T-helper 22 cell (primary cell): ENCODE results near the gene ZNF135.

Experiments used
- DNase-seq: peaks from one replicate; pipeline ENCODE4 v3.0.0-alpha.2; 2020; ENCODE audit warnings: low read depth

The ZNF135 gene

DNA sequence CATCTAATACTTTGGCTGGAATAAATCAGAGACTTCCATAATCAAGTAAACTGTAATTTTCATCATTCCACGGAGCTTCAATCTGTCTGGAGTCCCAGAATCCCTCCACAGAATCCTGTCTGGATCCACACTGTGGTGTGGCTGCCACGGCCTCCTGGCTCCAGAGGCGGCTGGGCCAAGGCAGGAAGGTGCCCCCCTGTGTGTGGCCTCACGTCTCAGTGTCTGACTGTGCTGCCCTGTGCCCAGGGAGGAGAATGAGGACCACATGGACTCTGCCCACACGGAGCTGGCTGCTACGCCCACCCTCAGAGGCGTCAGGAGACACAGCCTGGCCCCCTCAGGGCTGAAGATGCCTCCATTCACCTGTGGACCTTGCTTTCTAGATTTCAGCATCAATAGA lies 12.2 kb upstream of the ZNF135 start:
- no peak for DNase-seq

DNA sequence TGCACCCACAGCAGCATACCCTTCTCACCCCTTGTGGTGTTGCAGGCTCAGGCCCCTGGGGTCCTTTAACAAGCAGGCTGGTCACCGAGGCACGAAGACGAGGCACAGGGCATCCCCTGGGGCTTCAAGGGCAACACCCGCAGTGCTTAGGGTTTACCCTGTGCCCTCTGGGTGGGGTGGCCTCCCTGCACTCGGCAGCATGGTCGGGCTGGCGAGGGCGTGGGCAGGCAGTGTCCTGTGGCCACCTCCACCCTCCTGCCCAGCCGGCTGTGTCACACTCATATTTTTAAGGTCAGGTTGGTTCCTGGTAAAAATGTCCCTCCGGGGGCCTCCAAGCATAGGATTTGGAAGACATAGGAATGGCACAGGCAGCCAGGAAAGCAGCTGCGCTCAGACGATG lies 11.4 kb upstream of the ZNF135 start:
- DNase-seq: no peak

DNA sequence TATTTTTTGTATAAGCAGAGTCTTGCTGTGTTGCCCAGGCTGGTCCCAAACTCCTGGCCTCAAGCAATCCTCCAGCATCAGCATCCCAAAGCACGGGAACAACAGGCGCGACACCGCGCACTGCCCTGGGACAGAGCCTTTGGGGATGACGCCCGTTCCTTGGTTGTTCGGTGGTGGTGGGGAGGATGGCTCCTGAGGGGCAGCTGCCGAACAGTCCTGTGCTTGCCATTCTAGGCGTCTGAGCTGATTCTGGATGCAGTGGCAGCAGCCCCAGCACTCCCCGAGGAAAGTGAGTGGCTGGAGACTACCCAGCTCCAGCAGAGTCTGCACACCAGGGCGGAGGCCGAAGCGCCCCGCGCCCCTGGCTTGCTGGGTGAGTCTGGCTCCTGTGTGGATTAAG lies 6.8 kb upstream of the ZNF135 start:
- no peak for DNase-seq

DNA sequence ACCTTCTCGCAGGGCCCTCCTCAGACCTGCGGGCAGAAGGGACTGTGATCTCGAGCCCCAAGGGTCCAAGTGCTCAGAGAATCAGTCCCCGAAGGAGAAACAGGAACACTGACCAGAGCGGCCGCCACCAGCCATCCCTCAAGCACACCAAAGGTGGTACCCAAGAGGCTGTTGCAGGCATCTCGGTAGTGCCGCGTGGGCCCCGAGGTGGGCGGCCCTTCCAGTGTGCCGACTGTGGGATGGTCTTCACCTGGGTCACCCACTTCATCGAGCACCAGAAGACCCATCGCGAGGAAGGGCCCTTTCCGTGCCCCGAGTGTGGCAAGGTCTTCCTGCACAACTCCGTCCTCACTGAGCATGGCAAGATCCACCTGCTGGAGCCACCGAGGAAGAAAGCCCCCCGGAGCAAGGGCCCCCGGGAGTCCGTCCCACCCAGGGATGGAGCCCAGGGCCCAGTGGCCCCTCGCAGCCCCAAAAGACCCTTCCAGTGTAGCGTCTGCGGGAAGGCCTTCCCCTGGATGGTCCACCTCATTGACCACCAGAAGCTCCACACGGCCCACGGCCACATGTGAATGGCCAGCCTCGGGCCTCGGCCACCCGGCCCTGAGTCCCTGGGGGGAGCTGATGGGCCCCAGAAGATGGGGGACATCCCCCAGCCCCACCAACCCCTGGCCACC lies 5.5 kb upstream of the ZNF135 start:
- no peak for DNase-seq

- DNase-seq: no peak
Observed at GRCh38 chr19:58054901-58055874, 3.9 kb upstream of the ZNF135 start.

DNA sequence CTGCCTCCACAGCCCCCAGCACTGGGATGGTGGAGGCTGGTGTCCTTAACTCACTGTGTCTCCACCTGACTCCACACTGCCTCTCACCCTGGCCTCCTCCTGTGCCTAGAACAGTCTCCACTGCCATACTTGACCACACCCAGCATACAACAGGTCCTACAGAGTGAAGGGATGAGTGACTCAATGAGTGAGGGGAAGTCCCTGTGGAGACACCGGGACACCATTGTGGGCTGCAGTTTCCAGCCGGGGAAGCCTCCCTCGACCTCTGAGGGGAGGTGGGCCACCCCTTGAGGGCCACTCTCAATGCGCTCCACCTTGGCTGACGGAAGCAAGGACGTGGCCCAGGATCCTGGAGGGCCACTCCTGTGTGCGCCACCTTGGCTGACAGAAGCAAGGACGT lies 2.8 kb upstream of the ZNF135 start:
- no peak for DNase-seq

DNA sequence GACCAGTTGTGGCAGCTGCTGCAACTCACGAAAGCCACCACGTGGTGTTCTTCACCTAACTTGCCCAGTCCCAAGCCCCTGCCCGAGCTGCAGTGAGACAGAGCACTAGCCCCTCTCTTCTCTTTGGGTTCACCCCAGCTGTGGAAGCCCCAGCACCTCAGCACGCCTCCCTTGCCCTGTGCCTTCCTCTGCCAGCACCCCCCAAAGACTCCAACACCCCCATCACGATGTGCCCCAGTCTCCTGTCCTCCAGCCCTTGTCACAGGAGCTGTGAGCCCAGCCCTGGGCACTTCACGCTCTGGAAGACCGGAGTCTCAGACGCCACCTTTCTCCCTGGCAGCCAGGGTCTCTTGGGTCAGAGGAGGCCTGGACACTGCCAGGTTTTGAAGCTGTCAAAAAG lies 2.2 kb upstream of the ZNF135 start:
- no peak for DNase-seq

- DNase-seq: no peak
Observed at GRCh38 chr19:58058467-58058866, 615 bp upstream of the ZNF135 start.

GRCh38 chr19:58059671-58060078 lies 593 bp downstream of the ZNF135 start:
- DNase-seq: no peak

GRCh38 chr19:58060231-58060630 lies 1.1 kb downstream of the ZNF135 start:
- DNase-seq: no peak

DNA sequence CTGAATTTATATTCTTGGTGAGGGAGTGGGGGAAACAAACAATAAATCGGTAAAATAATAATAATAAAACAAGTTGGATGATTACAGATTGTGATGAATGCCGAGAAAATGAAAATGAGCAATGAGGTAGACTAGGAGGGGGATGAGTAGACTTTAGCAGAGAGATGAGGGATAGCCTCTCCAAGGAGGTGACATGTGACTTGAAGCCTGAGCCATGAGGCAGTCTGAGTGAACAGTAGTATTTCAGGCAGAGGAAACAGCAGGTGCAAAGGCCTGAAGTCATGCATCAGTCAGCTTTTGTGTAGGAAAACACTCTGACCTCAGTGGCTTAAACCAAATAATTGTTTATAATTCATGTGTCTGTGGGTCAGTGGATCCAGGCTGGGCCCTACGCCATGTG lies 4.6 kb downstream of the ZNF135 start:
- DNase-seq: no peak

DNA sequence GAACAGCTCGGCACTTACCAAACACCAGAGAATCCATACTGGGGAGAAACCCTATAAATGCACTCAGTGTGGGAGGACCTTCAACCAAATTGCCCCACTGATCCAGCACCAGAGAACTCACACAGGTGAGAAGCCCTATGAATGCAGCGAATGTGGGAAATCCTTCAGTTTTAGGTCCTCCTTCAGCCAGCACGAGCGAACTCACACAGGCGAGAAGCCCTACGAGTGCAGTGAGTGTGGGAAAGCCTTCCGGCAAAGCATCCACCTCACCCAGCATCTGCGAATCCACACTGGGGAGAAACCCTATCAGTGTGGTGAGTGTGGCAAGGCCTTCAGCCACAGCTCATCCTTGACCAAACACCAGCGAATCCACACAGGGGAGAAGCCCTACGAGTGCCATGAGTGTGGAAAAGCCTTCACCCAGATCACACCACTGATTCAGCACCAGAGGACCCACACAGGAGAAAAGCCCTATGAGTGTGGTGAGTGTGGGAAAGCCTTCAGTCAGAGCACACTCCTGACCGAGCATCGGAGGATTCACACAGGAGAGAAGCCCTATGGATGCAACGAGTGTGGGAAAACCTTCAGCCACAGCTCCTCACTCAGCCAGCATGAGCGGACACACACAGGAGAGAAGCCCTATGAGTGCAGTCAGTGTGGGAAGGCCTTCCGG lies 8.3 kb downstream of the ZNF135 start:
- no peak for DNase-seq

DNA sequence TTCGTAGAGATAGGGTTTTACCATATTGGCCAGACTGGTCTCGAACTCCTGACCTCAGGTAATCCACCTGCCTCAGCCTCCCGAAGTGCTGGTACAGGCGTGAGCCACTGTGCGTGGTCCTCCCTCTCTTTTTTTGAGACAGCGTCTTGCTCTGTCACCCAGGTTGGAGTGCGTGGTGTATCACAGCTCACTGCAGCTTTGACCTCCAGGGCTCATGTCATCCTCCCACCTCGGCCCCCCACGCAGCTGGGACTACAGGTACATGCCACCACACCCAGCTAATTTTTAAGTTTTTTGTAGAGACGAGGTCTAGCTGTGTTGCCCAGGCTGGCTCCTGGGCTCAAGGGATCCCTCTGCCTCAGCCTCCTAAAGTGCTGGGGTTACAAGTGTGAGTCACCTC lies 20.7 kb downstream of the ZNF135 start:
- DNase-seq: no peak

- DNase-seq: no peak
Observed at GRCh38 chr19:58083021-58083420, 23.9 kb downstream of the ZNF135 start.

DNA sequence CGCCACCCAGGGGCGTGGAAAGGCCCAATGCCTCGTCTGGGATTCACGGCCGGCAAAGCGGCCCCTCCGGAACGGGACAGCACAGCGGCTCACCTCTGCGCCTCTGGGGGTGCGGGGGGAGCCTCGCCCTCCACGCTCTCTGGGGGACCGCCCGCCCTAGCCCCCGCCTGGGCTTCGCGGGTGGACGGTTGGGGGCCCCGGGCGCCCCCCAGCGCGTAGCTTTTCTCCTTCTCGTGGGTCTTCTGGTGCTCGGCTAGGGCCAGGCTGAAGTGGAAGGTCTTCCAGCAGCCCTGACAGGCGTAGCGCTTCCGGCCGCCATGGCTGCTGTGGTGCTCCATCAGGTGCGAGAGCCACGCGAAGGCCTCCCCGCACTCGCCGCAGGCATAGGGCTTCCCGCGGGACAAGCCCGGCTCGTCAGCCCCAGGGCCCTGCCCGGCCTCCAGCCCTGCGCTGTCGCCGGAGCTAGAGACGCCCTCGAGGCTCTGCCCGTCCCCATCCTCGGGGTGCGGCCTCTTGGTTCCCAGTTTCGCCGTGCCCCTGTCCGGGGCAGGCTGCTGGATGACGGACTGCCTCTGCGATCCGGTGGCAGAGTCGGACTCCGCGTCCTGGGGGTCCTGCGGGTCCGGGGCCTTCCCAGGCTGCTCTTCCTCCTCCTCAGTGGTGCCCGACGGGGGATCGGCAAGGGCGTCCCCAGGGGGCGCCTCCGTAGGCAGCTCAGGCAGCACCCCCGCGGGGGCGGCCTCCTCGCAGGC lies 25.7 kb downstream of the ZNF135 start:
- no peak for DNase-seq

GRCh38 chr19:58085348-58085875 lies 26.3 kb downstream of the ZNF135 start:
- no peak for DNase-seq

DNA sequence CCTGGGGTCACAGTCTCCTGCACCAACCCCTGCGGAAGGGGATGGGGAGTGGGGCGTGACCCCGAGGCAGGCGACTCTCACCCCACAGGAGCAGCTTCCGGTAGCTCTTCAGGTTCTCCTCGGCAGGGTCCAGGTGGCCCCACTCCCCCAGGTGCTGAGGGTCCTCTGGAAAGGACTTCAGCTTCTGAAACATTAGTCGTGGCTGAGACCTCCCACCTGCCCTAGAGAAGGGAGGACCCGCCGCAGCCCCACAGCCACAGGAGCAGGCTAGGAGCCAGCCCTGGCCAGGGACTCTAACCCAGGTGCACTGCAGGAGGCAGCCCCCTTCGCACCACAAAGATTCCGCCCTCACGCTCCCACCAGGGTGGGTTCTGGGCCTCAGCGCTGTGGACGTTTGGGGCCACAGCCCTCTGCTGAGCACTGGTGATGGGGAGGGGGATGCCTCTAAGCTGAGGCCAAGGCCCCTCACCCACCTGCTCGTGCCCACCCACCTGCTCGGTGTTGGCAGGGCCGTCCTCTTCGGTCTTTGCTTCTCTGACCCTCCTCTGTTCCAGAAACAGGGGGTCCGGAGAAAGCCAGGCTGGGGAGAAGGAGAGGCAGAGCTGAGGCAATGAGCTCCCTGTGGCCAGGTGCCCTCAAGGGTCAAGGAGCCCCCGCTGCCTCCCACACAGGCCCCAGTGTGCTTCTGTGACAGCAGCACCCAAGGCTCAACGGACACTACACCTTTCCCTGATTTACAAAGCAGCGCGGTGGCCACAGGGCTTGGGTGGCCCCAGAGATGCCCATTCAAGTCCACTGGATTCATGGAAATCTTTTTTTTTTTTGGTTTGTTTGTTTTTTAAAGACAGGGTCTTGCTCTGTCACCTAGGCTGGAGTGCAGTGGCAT lies 28.0 kb downstream of the ZNF135 start:
- DNase-seq: no peak

- DNase-seq: no peak
Observed at GRCh38 chr19:58088521-58089052, 29.5 kb downstream of the ZNF135 start.

DNA sequence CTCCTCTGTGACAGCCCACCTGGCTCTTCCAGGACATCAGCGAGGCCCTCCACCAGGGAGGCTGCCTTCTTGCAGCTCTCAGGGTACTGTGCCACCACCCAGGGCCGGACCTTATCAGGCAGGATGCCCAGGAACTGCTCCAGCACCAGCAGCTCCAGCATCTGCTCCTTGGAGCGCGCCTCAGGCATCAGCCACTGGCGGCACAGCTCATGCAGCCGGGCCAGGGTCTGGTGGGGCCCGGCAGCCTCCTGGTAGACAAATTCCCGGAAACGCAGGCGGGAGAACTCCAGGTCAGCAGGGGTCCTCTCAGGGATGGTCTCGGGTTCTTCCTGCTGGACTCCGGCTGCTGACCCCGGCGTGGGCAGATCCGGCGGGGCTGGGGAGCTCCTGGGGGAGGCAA lies 30.8 kb downstream of the ZNF135 start:
- no peak for DNase-seq

- no peak for DNase-seq
Observed at GRCh38 chr19:58091251-58091995, 32.3 kb downstream of the ZNF135 start.
